NT2/D1 (cell line): ENCODE data around the gene AKNAD1.

Experiments used
- YY1 ChIP-seq: IDR thresholded peaks from 2 replicates; pipeline ENCODE4 v1.6.1; 2011; ENCODE audit not compliant: insufficient read length, insufficient read depth
- ZNF274 ChIP-seq: IDR thresholded peaks from 2 replicates; pipeline ENCODE4 v1.6.1; 2011; ENCODE audit warnings: mild to moderate bottlenecking, low read depth, low read length

DNA sequence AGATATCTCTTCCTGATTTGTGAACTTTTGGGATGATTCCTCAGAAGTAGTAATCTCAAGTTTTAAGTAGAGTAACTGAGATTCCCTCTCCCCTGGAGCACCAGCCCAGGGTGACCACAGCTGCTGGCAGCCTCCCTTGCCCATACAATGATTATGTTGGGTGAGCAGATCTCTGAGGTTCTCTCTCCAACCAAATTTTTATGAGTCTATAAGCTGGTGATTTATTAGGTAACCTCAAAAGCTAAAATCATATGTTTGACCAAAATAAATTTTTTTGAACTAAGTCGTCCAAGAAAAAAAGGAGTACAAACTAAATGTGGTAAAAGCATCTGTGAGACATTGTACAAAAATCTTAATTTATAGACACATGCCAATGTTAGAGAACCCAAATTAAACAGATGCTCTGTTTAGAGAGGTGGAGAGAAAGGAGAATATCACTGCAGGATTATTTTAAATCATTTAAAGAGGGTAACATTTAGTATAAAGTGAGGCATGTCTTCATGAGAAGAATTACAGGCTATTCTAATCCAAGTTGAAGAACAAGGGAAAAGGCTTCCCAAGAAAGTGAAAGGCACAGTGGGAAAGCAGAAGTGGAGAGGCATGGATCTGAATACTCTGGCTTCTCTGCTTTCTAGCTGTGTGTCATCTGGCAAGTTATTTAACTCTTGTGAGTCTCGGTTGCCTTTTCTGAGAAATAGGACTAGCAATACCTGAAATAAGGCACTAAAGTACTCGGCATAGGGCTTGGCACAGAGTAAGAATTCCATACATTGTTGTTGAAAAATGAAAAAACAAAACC lies 2.5 kb downstream of the AKNAD1 start:
- no peak for TF ChIP-seq YY1
- no peak for TF ChIP-seq ZNF274
